Ishikawa (cell line): ENCODE measurements around the gene CD99L2.

ENCODE experiments used
- CREB1 ChIP-seq: IDR thresholded peaks from 2 replicates; pipeline ENCODE4 v1.6.1; 2012; ENCODE audit warnings: low read depth
- EP300 ChIP-seq: IDR thresholded peaks from 2 replicates; pipeline ENCODE4 v1.6.1; 2012; ENCODE audit warnings: borderline replicate concordance
- FOXM1 ChIP-seq: IDR thresholded peaks from 2 replicates; pipeline ENCODE4 v1.6.1; 2012; ENCODE audit warnings: low read depth, borderline replicate concordance
- TAF1 ChIP-seq: IDR thresholded peaks from 2 replicates; pipeline ENCODE4 v1.6.1; 2012; ENCODE audit warnings: low read depth, mild to moderate bottlenecking
- YY1 ChIP-seq: IDR thresholded peaks from 2 replicates; pipeline ENCODE4 v1.6.1; 2012; ENCODE audit warnings: low read depth
- ZBTB7A ChIP-seq: IDR thresholded peaks from 2 replicates; pipeline ENCODE4 v1.6.1; 2012; ENCODE audit warnings: low read depth
- TF ChIP-seq, protein P1 (sequence below): IDR thresholded peaks from 2 replicates; pipeline ENCODE4 v1.6.1; 2012
- TF ChIP-seq, protein P2 (sequence below): IDR thresholded peaks from 2 replicates; pipeline ENCODE4 v1.6.1; 2012; ENCODE audit warnings: low read depth, mild to moderate bottlenecking

DNA sequence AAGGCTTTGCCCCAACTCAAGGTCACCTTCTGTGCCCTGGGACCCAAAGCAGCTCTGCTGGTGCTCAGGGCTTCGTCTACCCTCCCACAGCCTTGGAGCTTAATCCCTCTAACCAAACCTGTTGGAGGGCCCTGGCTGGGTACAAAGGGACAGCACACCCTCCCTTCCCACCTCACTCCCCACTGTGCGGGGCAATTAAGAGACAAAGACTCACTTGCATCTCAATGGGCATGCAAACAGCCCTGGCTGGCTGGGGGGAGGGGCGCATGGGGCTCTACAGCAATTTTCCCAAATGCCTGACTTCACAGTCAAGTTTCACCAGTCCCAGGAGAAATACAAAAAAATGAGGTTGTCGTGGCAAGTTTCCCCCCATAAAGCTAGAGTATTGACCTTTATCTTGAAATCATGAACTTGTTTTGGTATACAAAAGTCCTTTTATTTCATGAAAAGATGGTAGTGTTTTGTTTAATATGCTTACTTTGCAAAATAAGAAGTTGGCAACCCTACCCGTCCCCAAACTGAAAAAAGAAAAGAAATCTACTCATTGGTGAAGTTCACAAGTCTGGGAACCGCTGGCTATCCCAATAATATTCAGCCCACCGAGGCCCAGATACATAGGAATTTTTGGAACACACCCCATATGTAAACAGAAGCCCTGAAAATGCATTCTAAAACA, 4.1 kb upstream of the CD99L2 start:
- no peak for TF ChIP-seq EP300
- no peak for TF ChIP-seq YY1
- TF ChIP-seq CREB1: no peak
- no peak for TF ChIP-seq FOXM1
- no peak for TF ChIP-seq ZBTB7A
- TF ChIP-seq TAF1: no peak
- TF ChIP-seq, protein P1, sequence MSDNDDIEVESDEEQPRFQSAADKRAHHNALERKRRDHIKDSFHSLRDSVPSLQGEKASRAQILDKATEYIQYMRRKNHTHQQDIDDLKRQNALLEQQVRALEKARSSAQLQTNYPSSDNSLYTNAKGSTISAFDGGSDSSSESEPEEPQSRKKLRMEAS: no peak
- TF ChIP-seq, protein P2, sequence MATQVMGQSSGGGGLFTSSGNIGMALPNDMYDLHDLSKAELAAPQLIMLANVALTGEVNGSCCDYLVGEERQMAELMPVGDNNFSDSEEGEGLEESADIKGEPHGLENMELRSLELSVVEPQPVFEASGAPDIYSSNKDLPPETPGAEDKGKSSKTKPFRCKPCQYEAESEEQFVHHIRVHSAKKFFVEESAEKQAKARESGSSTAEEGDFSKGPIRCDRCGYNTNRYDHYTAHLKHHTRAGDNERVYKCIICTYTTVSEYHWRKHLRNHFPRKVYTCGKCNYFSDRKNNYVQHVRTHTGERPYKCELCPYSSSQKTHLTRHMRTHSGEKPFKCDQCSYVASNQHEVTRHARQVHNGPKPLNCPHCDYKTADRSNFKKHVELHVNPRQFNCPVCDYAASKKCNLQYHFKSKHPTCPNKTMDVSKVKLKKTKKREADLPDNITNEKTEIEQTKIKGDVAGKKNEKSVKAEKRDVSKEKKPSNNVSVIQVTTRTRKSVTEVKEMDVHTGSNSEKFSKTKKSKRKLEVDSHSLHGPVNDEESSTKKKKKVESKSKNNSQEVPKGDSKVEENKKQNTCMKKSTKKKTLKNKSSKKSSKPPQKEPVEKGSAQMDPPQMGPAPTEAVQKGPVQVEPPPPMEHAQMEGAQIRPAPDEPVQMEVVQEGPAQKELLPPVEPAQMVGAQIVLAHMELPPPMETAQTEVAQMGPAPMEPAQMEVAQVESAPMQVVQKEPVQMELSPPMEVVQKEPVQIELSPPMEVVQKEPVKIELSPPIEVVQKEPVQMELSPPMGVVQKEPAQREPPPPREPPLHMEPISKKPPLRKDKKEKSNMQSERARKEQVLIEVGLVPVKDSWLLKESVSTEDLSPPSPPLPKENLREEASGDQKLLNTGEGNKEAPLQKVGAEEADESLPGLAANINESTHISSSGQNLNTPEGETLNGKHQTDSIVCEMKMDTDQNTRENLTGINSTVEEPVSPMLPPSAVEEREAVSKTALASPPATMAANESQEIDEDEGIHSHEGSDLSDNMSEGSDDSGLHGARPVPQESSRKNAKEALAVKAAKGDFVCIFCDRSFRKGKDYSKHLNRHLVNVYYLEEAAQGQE: no peak
